GM19455 (cell line): ENCODE measurements around the gene ZNF628.

Experiments
- ATAC-seq: cut with Tn5 transposase; IDR thresholded peaks from one replicate; pipeline ENCODE4 v1.9.1; 2021; ENCODE audit not compliant: unreplicated experiment

The ZNF628 gene

DNA sequence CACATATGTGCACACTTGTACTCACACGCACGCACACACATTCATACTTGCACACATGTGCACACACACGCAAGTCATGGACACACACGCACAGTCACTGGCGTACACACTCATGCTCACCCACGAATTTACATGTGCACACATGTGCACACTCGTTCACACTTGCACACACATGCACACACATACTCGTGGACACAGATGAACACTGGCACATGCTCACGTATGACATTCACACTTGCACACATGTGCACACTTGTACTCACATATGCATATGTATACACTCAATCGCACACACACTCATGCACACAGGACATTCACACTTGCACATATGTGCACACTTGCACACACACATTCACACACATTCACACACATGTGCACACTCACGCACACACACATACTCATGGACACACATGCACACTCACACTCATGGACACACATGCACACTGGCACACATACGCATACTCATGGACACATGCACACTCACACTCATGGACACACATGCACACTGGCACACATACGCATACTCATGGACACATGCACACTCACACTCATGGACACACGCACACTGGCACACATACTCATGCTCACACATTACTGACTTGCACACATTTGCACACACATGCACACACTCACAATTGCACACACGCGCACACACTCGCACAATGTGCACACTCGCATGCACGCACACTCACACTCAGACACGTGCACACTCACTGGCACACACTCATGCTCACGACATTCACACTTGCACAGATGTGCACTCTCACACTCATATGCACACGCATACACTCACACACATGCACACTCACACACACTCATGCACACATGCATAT, 51.0 kb downstream of the ZNF628 start:
- no peak for ATAC-seq

- ATAC-seq, result no peak
Measured at GRCh38 chr19:55528030-55528803, 51.8 kb downstream of the ZNF628 start.

- ATAC-seq, result no peak
Measured at GRCh38 chr19:55529636-55530234, 53.3 kb downstream of the ZNF628 start.

- no peak for ATAC-seq
Measured at GRCh38 chr19:55530996-55531395, 54.6 kb downstream of the ZNF628 start.
